ENCODE results near the gene PCF11. TPM values are rescaled to one million over a fixed set of nuclear protein-coding genes. Genes with fewer than 3 reads are reported as not detected.

PCF11 gene
- polyA plus RNA-seq, 4 donors = 13.8 to 65.0 (median 21.1) TPM

- 88 to 91% (median 90%) methylated on average over 11 of the region's 11 CpGs for WGBS, 3 donors
- Histone ChIP-seq H3K27ac (ENCODE audit: low read depth in 1 of 3, low read length in 2 of 3) (no peak overlapping the region), H3K27me3 (ENCODE audit: control insufficient read depth in 3 of 3, insufficient read depth in 3 of 3, low read length in 3 of 3) (no peaks in the 10 kb centered on the region), H3K36me3 (ENCODE audit: control insufficient read depth in 3 of 3, insufficient read depth in 2 of 3, low read depth in 1 of 3, low read length in 3 of 3) (no peaks in the 10 kb centered on the region), H3K4me1 (ENCODE audit: control insufficient read depth in 3 of 3, insufficient read depth in 2 of 3, low read depth in 1 of 3, low read length in 2 of 3) (no peaks in the 10 kb centered on the region), H3K4me3 (ENCODE audit: low read depth in 1 of 3, low read length in 3 of 3) (no peak overlapping the region), H3K9me3 (ENCODE audit: control insufficient read depth in 2 of 2, insufficient read depth in 1 of 2, low read depth in 1 of 2, low read length in 1 of 2) (no peaks in the 10 kb centered on the region)
- DNase-seq (no peak), FAIRE-seq (no peak)
These were observed 16.1 kb upstream of the PCF11 start for GRCh38 chr11:83140691-83141455.

- no peaks in the 10 kb centered on the region for H3K36me3 ChIP-seq (ENCODE audit: control insufficient read depth in 3 of 3, insufficient read depth in 2 of 3, low read depth in 1 of 3, low read length in 3 of 3)
- no peak overlapping the region for H3K4me3 ChIP-seq (ENCODE audit: low read depth in 1 of 3, low read length in 3 of 3)
- H3K9me3 ChIP-seq (ENCODE audit: control insufficient read depth in 2 of 2, insufficient read depth in 1 of 2, low read depth in 1 of 2, low read length in 1 of 2) = no peaks in the 10 kb centered on the region
- DNase-seq = no peak
- H3K27ac ChIP-seq (ENCODE audit: low read depth in 1 of 3, low read length in 2 of 3) = no peak overlapping the region
- FAIRE-seq = no peak
- 87 to 95% (median 91%) methylated on average over 4 of the region's 4 CpGs for WGBS, 3 donors
- no peaks in the 10 kb centered on the region for H3K4me1 ChIP-seq (ENCODE audit: control insufficient read depth in 3 of 3, insufficient read depth in 2 of 3, low read depth in 1 of 3, low read length in 2 of 3)
- H3K27me3 ChIP-seq (ENCODE audit: control insufficient read depth in 3 of 3, insufficient read depth in 3 of 3, low read length in 3 of 3) = no peaks in the 10 kb centered on the region
These were observed 9.0 kb upstream of the PCF11 start for GRCh38 chr11:83147895-83148294.

- H3K4me3 ChIP-seq (ENCODE audit: low read depth in 1 of 3, low read length in 3 of 3) = no peak overlapping the region
- 85 to 96% (median 89%) methylated on average over 2 of the region's 2 CpGs for WGBS, 3 donors
These were observed 6.5 kb upstream of the PCF11 start for GRCh38 chr11:83150450-83150849.

GRCh38 chr11:83151274-83151977, 5.5 kb upstream of the PCF11 start:
- Histone ChIP-seq H3K27ac (ENCODE audit: low read depth in 1 of 3, low read length in 2 of 3) (no peak overlapping the region), H3K27me3 (ENCODE audit: control insufficient read depth in 3 of 3, insufficient read depth in 3 of 3, low read length in 3 of 3) (no peaks in the 10 kb centered on the region), H3K9me3 (ENCODE audit: control insufficient read depth in 2 of 2, insufficient read depth in 1 of 2, low read depth in 1 of 2, low read length in 1 of 2) (no peaks in the 10 kb centered on the region), H3K36me3 (ENCODE audit: control insufficient read depth in 3 of 3, insufficient read depth in 2 of 3, low read depth in 1 of 3, low read length in 3 of 3) (no peaks in the 10 kb centered on the region), H3K4me1 (ENCODE audit: control insufficient read depth in 3 of 3, insufficient read depth in 2 of 3, low read depth in 1 of 3, low read length in 2 of 3) (no peaks in the 10 kb centered on the region), H3K4me3 (ENCODE audit: low read depth in 1 of 3, low read length in 3 of 3) (no peak overlapping the region)
- FAIRE-seq (no peak), DNase-seq (peak; percentile 80 to 91)
- WGBS, 3 donors = 27 to 64% (median 50%) methylated on average over 10 of the region's 10 CpGs

More at GRCh38 chr11:83150450-83150849, 6.5 kb upstream of the PCF11 start:
- Histone ChIP-seq H3K4me1 (ENCODE audit: control insufficient read depth in 3 of 3, insufficient read depth in 2 of 3, low read depth in 1 of 3, low read length in 2 of 3) (no peaks in the 10 kb centered on the region), H3K27me3 (ENCODE audit: control insufficient read depth in 3 of 3, insufficient read depth in 3 of 3, low read length in 3 of 3) (no peaks in the 10 kb centered on the region), H3K36me3 (ENCODE audit: control insufficient read depth in 3 of 3, insufficient read depth in 2 of 3, low read depth in 1 of 3, low read length in 3 of 3) (no peaks in the 10 kb centered on the region), H3K9me3 (ENCODE audit: control insufficient read depth in 2 of 2, insufficient read depth in 1 of 2, low read depth in 1 of 2, low read length in 1 of 2) (no peaks in the 10 kb centered on the region), H3K27ac (ENCODE audit: low read depth in 1 of 3, low read length in 2 of 3) (no peak overlapping the region)
- DNase-seq (no peak), FAIRE-seq (no peak)

GRCh38 chr11:83152264-83152663, 4.7 kb upstream of the PCF11 start:
- Histone ChIP-seq H3K27ac (ENCODE audit: low read depth in 1 of 3, low read length in 2 of 3) (no peak overlapping the region), H3K27me3 (ENCODE audit: control insufficient read depth in 3 of 3, insufficient read depth in 3 of 3, low read length in 3 of 3) (no peaks in the 10 kb centered on the region), H3K9me3 (ENCODE audit: control insufficient read depth in 2 of 2, insufficient read depth in 1 of 2, low read depth in 1 of 2, low read length in 1 of 2) (no peaks in the 10 kb centered on the region), H3K4me3 (ENCODE audit: low read depth in 1 of 3, low read length in 3 of 3) (no peak overlapping the region), H3K36me3 (ENCODE audit: control insufficient read depth in 3 of 3, insufficient read depth in 2 of 3, low read depth in 1 of 3, low read length in 3 of 3) (no peaks in the 10 kb centered on the region), H3K4me1 (ENCODE audit: control insufficient read depth in 3 of 3, insufficient read depth in 2 of 3, low read depth in 1 of 3, low read length in 2 of 3) (no peaks in the 10 kb centered on the region)
- no peak for FAIRE-seq
- DNase-seq = no peak
- WGBS, 3 donors = 94 to 97% (median 95%) methylated on average over 2 of the region's 2 CpGs

GRCh38 chr11:83153764-83154163, 3.2 kb upstream of the PCF11 start:
- H3K4me1 ChIP-seq (ENCODE audit: control insufficient read depth in 3 of 3, insufficient read depth in 2 of 3, low read depth in 1 of 3, low read length in 2 of 3) = no peaks in the 10 kb centered on the region
- no peak overlapping the region for H3K4me3 ChIP-seq (ENCODE audit: low read depth in 1 of 3, low read length in 3 of 3)
- FAIRE-seq (no peak), DNase-seq (no peak)
- 88 to 94% (median 90%) methylated on average over 6 of the region's 6 CpGs for WGBS, 3 donors
- no peak overlapping the region for H3K27ac ChIP-seq (ENCODE audit: low read depth in 1 of 3, low read length in 2 of 3)
- no peaks in the 10 kb centered on the region for H3K9me3 ChIP-seq (ENCODE audit: control insufficient read depth in 2 of 2, insufficient read depth in 1 of 2, low read depth in 1 of 2, low read length in 1 of 2)
- no peaks in the 10 kb centered on the region for H3K36me3 ChIP-seq (ENCODE audit: control insufficient read depth in 3 of 3, insufficient read depth in 2 of 3, low read depth in 1 of 3, low read length in 3 of 3)
- H3K27me3 ChIP-seq (ENCODE audit: control insufficient read depth in 3 of 3, insufficient read depth in 3 of 3, low read length in 3 of 3) = no peaks in the 10 kb centered on the region

- 0% methylated on average over 35 of the region's 35 CpGs for WGBS, 3 donors
- Histone ChIP-seq H3K27me3 (ENCODE audit: control insufficient read depth in 3 of 3, insufficient read depth in 3 of 3, low read length in 3 of 3) (no peaks in the 10 kb centered on the region), H3K9me3 (ENCODE audit: control insufficient read depth in 2 of 2, insufficient read depth in 1 of 2, low read depth in 1 of 2, low read length in 1 of 2) (no peaks in the 10 kb centered on the region), H3K4me1 (ENCODE audit: control insufficient read depth in 3 of 3, insufficient read depth in 2 of 3, low read depth in 1 of 3, low read length in 2 of 3) (peaks cover 0 to 7% (median 0%) of the 10 kb centered on the region in 3 donors), H3K36me3 (ENCODE audit: control insufficient read depth in 3 of 3, insufficient read depth in 2 of 3, low read depth in 1 of 3, low read length in 3 of 3) (peaks cover 0 to 3% (median 0%) of the 10 kb centered on the region in 3 donors), H3K27ac (ENCODE audit: low read depth in 1 of 3, low read length in 2 of 3) (peak overlapping the region; percentile 83 to 99 (median 95)), H3K4me3 (ENCODE audit: low read depth in 1 of 3, low read length in 3 of 3) (peak overlapping the region; percentile 41 to 84 (median 50))
- FAIRE-seq (peak; percentile 36), DNase-seq (peak; percentile 99 to 100)
These were observed 561 bp upstream of the PCF11 start for GRCh38 chr11:83156144-83156995.

Measured in small intestine (tissue), 7 donors.